AG04450 (cell line): Measurements from ENCODE around the gene ZNF70. TPM values are rescaled to one million over a fixed set of nuclear protein-coding genes. Genes with fewer than 3 reads are reported as not detected.

ENCODE experiments used
- CTCF ChIA-PET: fragments of 300-600, 350-600 bp; formaldehyde crosslinking; extraction: SDS; loops from one replicate; lab custom pipeline; 2022; ENCODE audit warnings: antibody characterized with exemption, inconsistent platforms; lab: Charles Lee
- POLR2A ChIA-PET: fragments of 350-600 bp; formaldehyde crosslinking; extraction: SDS; loops from one replicate; lab custom pipeline; 2021; ENCODE audit warnings: antibody characterized with exemption, inconsistent platforms; lab: Yijun Ruan, JAX
- DNase-seq: peaks from one replicate; pipeline ENCODE4 v3.0.0-alpha.2; 2011; ENCODE audit warnings: low read depth, low spot score
- H3K27ac ChIP-seq: one replicate; pipeline ENCODE4 v1.5.1; 2012; ENCODE audit warnings: low read depth, low read length, control low read depth
- H3K27me3 ChIP-seq: one replicate; pipeline ENCODE4 v1.6.0; 2012; ENCODE audit warnings: low read length; ENCODE audit not compliant: control insufficient read depth, insufficient read depth
- H3K4me3 ChIP-seq: 2 replicates; pipeline ENCODE4 v1.5.1; 2011; ENCODE audit warnings: mild to moderate bottlenecking, low read depth, low read length, control low read depth
- H3K9me3 ChIP-seq: 2 replicates; pipeline ENCODE4 v1.5.1; 2012; ENCODE audit warnings: low read length; ENCODE audit not compliant: control insufficient read depth, insufficient read depth
- CTCF ChIP-seq: IDR thresholded peaks from 2 replicates; pipeline ENCODE4 v1.5.1; 2011; ENCODE audit warnings: low read depth, low read length, control low read depth, inconsistent platforms
- polyA plus RNA-seq: library from polyadenylated mRNA; depleted of rRNA; stranded (reverse); fragments of >200 nt; gene quantifications from 2 replicates; pipeline ENCODE4 v1.2.3, GENCODE V29; 2011

The ZNF70 gene
- polyA plus RNA-seq, 1 experiment, result 1.6 TPM

- Histone ChIP-seq H3K27me3 (no peaks in the 10 kb centered on the region), H3K4me3 (no peak overlapping the region), H3K27ac (no peak overlapping the region), H3K9me3 (no peaks in the 10 kb centered on the region; the same call in 1 of the 2 replicates)
- ChIA-PET CTCF (interaction anchor here (0.9 kb wide), 1 partner anchor 152 kb away, joined by 4 read pairs; no protein-coding TSS in a partner anchor), POLR2A (no interaction called here)
- TF ChIP-seq CTCF, result no peak
- no peak for DNase-seq
These were observed 53.6 kb downstream of the ZNF70 start for GRCh38 chr22:23697031-23697970.

GRCh38 chr22:23696326-23696851, 54.5 kb downstream of the ZNF70 start:
- no peak for TF ChIP-seq CTCF
- no peaks in the 10 kb centered on the region for H3K27me3 ChIP-seq
- H3K4me3 ChIP-seq, result no peak overlapping the region
- CTCF ChIA-PET, result interaction anchor here (0.9 kb wide), 1 partner anchor 153 kb away, joined by 4 read pairs; no protein-coding TSS in a partner anchor
- no peak overlapping the region for H3K27ac ChIP-seq
- H3K9me3 ChIP-seq, result no peaks in the 10 kb centered on the region; the same call in 1 of the 2 replicates
- no peak for DNase-seq
- POLR2A ChIA-PET, result no interaction called here

DNA sequence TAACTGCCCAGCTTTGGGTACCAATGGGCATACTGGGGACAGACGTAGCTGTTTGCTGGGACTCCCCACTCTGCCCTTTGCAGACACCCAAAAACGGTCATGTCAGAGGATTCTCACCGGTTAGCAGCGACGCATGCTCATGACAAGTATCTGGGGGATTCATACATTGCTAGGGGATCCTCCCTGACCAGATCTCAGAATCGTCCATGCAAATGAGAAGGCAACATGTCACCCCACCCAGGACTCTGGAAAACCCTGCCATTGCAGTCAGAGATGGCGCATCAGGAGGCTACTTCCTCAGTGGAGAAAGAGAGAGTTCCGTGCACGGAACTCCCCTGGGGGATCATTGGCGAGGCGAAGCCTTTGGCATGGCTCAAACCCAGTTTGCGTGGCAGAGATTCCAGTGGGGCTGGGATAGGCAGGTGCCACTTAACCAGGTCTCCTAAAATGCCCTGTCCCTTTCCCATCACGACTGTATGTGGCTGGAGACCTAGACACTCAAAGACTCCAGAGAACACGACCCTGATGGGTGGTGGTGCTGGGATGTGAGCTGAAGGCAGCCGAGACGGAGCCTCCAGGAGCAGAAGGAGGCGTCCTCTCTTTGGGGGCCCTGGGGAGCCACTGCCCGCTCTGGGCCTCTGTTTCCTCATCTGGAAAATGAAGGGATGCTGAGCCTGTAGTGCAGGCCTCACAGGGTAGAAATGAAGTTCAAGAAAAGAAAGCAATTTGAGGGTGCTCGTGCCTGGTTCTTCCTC, 55.2 kb downstream of the ZNF70 start:
- no peak for DNase-seq
- Histone ChIP-seq H3K27ac (no peak overlapping the region), H3K4me3 (no peak overlapping the region), H3K27me3 (no peaks in the 10 kb centered on the region), H3K9me3 (no peaks in the 10 kb centered on the region; the same call in 1 of the 2 replicates)
- CTCF ChIA-PET, result no interaction called here
- no peak for TF ChIP-seq CTCF
- POLR2A ChIA-PET, result no interaction called here

GRCh38 chr22:23695141-23695540, 55.8 kb downstream of the ZNF70 start:
- POLR2A ChIA-PET, result interaction anchor here (0.7 kb wide), 1 partner anchor 18 kb away, joined by 3 read pairs; no protein-coding TSS in a partner anchor
- H3K4me3 ChIP-seq, result no peak overlapping the region
- CTCF ChIA-PET, result no interaction called here
- H3K27ac ChIP-seq, result no peak overlapping the region
- DNase-seq, result no peak
- no peak for TF ChIP-seq CTCF
- no peaks in the 10 kb centered on the region; the same call in 1 of the 2 replicates for H3K9me3 ChIP-seq
- H3K27me3 ChIP-seq, result no peaks in the 10 kb centered on the region
